DOHH2 (cell line): Measurements from ENCODE around the gene RASA3.

Source experiments
- EZH2phosphoT487 ChIP-seq: fragments of 200-600 bp; sonication (generic); IDR thresholded peaks from 2 replicates; pipeline ENCODE4 v1.6.1; 2017; ENCODE audit warnings: borderline replicate concordance, mild to moderate bottlenecking, antibody characterized with exemption, low read length, moderate library complexity, mixed read lengths
- TF ChIP-seq, protein P1 (sequence below): fragments of 200-600 bp; sonication (generic); IDR thresholded peaks from one replicate; pipeline ENCODE4 v1.5.1; 2014; ENCODE audit warnings: antibody characterized with exemption, mild to moderate bottlenecking, low read depth, low read length; ENCODE audit not compliant: poor library complexity, severe bottlenecking

GRCh38 chr13:114112826-114113322, 19.5 kb downstream of the RASA3 start:
- TF ChIP-seq EZH2phosphoT487, result no peak
- TF ChIP-seq, protein P1, sequence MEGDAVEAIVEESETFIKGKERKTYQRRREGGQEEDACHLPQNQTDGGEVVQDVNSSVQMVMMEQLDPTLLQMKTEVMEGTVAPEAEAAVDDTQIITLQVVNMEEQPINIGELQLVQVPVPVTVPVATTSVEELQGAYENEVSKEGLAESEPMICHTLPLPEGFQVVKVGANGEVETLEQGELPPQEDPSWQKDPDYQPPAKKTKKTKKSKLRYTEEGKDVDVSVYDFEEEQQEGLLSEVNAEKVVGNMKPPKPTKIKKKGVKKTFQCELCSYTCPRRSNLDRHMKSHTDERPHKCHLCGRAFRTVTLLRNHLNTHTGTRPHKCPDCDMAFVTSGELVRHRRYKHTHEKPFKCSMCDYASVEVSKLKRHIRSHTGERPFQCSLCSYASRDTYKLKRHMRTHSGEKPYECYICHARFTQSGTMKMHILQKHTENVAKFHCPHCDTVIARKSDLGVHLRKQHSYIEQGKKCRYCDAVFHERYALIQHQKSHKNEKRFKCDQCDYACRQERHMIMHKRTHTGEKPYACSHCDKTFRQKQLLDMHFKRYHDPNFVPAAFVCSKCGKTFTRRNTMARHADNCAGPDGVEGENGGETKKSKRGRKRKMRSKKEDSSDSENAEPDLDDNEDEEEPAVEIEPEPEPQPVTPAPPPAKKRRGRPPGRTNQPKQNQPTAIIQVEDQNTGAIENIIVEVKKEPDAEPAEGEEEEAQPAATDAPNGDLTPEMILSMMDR, result no peak
